ENCODE data around the gene HIC1.

DNA sequence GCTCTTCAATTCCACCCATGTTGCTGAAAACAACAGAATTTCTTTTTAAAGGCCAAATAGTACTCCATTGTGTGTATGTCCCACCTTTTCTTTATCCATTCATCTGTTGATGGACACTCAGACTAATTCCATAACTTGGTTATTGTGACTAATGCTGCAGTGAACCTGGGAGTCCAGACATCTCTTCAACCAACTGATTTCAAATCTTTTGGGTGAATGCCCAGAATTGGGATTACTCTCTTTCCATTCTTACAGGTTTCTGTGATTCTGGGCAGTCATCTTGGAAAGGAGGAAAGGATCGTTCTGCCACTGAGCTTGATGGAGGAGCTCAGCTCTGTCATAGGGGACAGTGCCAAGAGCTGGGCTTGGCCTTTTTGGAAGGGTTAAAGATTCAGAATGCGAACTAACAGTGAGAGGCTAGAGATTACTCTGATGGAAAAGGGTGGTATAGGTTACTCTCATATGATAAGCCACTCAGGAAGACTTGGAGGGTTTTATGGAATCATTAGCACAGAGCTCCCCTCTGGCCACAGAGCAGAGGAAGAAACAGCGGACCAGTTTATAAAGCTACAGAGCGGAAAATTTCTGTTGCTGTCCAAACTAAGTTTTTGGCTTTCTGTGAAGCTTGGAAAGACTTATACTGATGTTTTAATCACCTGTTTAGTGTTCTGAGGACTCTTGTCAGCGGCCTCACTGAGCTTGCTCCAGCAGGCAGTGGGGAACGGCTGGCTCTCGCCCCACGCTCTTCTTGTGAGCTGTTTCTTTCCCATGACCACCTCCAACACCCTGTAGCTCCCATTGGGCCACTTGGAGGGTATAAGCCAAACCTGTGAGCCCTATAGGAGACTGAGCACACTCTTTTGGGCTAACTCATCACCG lies 48.3 kb downstream of the HIC1 start:
- TF ChIP-seq, protein P1, sequence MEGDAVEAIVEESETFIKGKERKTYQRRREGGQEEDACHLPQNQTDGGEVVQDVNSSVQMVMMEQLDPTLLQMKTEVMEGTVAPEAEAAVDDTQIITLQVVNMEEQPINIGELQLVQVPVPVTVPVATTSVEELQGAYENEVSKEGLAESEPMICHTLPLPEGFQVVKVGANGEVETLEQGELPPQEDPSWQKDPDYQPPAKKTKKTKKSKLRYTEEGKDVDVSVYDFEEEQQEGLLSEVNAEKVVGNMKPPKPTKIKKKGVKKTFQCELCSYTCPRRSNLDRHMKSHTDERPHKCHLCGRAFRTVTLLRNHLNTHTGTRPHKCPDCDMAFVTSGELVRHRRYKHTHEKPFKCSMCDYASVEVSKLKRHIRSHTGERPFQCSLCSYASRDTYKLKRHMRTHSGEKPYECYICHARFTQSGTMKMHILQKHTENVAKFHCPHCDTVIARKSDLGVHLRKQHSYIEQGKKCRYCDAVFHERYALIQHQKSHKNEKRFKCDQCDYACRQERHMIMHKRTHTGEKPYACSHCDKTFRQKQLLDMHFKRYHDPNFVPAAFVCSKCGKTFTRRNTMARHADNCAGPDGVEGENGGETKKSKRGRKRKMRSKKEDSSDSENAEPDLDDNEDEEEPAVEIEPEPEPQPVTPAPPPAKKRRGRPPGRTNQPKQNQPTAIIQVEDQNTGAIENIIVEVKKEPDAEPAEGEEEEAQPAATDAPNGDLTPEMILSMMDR (IDR thresholded peaks at IDR 0.05), result no peak
- TF ChIP-seq POLR2A (IDR thresholded peaks at IDR 0.05) (no peak), EP300 (IDR thresholded peaks at IDR 0.05) (no peak), POLR2AphosphoS5 (IDR thresholded peaks at IDR 0.05) (no peak)

Data from stomach (tissue), 4 donors.